ENCODE measurements around the gene CCR4. TPM values are rescaled to one million over a fixed set of nuclear protein-coding genes. Genes with fewer than 3 reads are reported as not detected.

The CCR4 gene
- total RNA-seq, 1 experiment from 2014 or later: 0.22 TPM

DNA sequence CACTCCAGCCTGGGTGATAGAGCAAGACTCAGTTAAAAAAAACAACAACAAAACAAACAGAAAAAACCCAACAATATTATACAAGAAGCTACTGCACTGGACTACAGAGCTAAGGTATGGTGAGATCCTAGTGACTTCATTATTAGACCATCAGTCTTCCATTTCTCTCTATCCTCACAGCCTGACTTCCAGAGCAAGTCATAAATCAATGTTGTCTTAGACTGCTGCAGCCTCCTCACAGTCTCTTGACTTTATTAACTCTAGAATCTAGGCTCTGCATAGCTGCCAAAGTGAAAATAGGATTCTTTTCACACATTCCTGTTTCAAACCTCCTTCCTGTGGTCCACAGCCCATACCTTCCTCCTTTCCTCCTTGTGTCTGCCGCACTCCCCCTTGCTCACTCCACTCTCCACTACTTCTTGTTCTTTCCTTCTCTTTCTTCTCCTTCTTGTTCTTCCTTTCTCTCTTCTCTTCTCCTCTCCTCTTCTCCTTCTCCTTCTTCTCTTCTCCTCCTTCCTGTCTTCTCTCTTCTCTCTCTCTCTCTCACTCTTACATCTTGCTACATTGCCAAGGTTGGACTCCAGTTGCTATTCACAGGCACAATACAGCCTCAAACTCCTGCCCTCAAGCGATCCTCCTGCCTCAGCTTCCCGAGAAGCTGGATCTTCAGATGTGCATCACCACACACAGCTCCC, 49.4 kb downstream of the CCR4 start:
- H3K9me3 Mint-ChIP-seq: peaks cover 5% of the 10 kb centered on the region; the same call in 1 of the 2 replicates
- H3K4me3 Mint-ChIP-seq: no peak overlapping the region
- peaks cover 19% of the 10 kb centered on the region for H3K4me1 Mint-ChIP-seq
- ATAC-seq: no peak
- no peak for DNase-seq (ENCODE audit: low spot score)
- ChIA-PET CTCF (no interaction called here), POLR2A (no interaction called here)
- TF ChIP-seq ZNF396 (CRISPR knock-in tag; IDR thresholded peaks at IDR 0.05; ENCODE audit: borderline replicate concordance) (no peak), ZNF671 (CRISPR knock-in tag; IDR thresholded peaks at IDR 0.05) (no peak), JUN (CRISPR knock-in tag; IDR thresholded peaks at IDR 0.05) (no peak), ELF4 (CRISPR knock-in tag; IDR thresholded peaks at IDR 0.05; ENCODE audit: low read depth) (no peak), FOXP1 (CRISPR knock-in tag; IDR thresholded peaks at IDR 0.05; ENCODE audit: borderline replicate concordance) (no peak), ESRRA (CRISPR knock-in tag; IDR thresholded peaks at IDR 0.05; ENCODE audit: borderline replicate concordance) (no peak), ZNF219 (CRISPR knock-in tag; IDR thresholded peaks at IDR 0.05; ENCODE audit: borderline replicate concordance) (no peak), PRRX2 (CRISPR knock-in tag; IDR thresholded peaks at IDR 0.05) (no peak), EMX1 (CRISPR knock-in tag; IDR thresholded peaks at IDR 0.05) (no peak), FOXJ3 (CRISPR knock-in tag; IDR thresholded peaks at IDR 0.05; ENCODE audit: borderline replicate concordance) (no peak), TEAD1 (CRISPR knock-in tag; IDR thresholded peaks at IDR 0.05) (no peak), ZBTB21 (CRISPR knock-in tag; IDR thresholded peaks at IDR 0.05; ENCODE audit: borderline replicate concordance) (no peak)
- TF ChIP-seq, protein P1, sequence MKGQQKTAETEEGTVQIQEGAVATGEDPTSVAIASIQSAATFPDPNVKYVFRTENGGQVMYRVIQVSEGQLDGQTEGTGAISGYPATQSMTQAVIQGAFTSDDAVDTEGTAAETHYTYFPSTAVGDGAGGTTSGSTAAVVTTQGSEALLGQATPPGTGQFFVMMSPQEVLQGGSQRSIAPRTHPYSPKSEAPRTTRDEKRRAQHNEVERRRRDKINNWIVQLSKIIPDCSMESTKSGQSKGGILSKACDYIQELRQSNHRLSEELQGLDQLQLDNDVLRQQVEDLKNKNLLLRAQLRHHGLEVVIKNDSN (CRISPR knock-in tag; IDR thresholded peaks at IDR 0.05): no peak
- TF ChIP-seq, protein P2, sequence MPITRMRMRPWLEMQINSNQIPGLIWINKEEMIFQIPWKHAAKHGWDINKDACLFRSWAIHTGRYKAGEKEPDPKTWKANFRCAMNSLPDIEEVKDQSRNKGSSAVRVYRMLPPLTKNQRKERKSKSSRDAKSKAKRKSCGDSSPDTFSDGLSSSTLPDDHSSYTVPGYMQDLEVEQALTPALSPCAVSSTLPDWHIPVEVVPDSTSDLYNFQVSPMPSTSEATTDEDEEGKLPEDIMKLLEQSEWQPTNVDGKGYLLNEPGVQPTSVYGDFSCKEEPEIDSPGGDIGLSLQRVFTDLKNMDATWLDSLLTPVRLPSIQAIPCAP (CRISPR knock-in tag; IDR thresholded peaks at IDR 0.05): no peak
- TF ChIP-seq, protein P3, sequence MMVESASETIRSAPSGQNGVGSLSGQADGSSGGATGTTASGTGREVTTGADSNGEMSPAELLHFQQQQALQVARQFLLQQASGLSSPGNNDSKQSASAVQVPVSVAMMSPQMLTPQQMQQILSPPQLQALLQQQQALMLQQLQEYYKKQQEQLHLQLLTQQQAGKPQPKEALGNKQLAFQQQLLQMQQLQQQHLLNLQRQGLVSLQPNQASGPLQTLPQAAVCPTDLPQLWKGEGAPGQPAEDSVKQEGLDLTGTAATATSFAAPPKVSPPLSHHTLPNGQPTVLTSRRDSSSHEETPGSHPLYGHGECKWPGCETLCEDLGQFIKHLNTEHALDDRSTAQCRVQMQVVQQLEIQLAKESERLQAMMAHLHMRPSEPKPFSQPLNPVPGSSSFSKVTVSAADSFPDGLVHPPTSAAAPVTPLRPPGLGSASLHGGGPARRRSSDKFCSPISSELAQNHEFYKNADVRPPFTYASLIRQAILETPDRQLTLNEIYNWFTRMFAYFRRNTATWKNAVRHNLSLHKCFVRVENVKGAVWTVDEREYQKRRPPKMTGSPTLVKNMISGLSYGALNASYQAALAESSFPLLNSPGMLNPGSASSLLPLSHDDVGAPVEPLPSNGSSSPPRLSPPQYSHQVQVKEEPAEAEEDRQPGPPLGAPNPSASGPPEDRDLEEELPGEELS (CRISPR knock-in tag; IDR thresholded peaks at IDR 0.05): no peak
- TF ChIP-seq, protein P4, sequence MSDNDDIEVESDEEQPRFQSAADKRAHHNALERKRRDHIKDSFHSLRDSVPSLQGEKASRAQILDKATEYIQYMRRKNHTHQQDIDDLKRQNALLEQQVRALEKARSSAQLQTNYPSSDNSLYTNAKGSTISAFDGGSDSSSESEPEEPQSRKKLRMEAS (CRISPR knock-in tag; IDR thresholded peaks at IDR 0.05): no peak
- peak overlapping the region; percentile 3 for H3K27ac Mint-ChIP-seq
- H3K36me3 Mint-ChIP-seq: peaks cover 10% of the 10 kb centered on the region
- H3K27me3 Mint-ChIP-seq (ENCODE audit: low read depth): no peaks in the 10 kb centered on the region

DNA sequence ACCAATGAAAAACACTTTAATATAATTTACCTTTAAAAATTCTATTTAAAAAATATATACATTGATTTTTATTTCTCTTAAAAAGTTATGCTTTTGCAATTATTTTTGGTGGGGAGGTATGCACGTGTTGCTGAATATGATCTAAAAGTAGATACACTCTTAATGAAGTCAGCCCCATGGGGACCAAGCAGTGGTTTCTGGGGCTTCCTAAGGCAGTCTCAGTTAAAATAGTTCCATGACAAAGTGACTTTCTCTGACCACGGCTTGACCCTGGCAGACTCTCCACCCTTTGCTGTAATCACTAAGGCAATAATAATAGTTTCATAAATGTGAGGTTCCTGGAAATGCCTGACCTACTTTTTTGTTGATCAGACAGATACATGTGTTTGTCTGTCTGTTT, 50.4 kb downstream of the CCR4 start:
- ChIA-PET CTCF (no interaction called here), POLR2A (no interaction called here)
- Mint-ChIP-seq H3K4me1 (peaks cover 18% of the 10 kb centered on the region), H3K9me3 (peaks cover 5% of the 10 kb centered on the region; the same call in 1 of the 2 replicates), H3K27me3 (ENCODE audit: low read depth) (no peaks in the 10 kb centered on the region), H3K27ac (no peak overlapping the region), H3K4me3 (no peak overlapping the region), H3K36me3 (peaks cover 10% of the 10 kb centered on the region)
- TF ChIP-seq, protein P5, sequence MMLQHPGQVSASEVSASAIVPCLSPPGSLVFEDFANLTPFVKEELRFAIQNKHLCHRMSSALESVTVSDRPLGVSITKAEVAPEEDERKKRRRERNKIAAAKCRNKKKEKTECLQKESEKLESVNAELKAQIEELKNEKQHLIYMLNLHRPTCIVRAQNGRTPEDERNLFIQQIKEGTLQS (CRISPR knock-in tag; conservative IDR thresholded peaks at IDR 0.05): no peak
- TF ChIP-seq, protein P6, sequence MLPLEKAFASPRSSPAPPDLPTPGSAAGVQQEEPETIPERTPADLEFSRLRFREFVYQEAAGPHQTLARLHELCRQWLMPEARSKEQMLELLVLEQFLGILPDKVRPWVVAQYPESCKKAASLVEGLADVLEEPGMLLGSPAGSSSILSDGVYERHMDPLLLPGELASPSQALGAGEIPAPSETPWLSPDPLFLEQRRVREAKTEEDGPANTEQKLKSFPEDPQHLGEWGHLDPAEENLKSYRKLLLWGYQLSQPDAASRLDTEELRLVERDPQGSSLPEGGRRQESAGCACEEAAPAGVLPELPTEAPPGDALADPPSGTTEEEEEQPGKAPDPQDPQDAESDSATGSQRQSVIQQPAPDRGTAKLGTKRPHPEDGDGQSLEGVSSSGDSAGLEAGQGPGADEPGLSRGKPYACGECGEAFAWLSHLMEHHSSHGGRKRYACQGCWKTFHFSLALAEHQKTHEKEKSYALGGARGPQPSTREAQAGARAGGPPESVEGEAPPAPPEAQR (CRISPR knock-in tag; IDR thresholded peaks at IDR 0.05): no peak
- TF ChIP-seq, protein P7, sequence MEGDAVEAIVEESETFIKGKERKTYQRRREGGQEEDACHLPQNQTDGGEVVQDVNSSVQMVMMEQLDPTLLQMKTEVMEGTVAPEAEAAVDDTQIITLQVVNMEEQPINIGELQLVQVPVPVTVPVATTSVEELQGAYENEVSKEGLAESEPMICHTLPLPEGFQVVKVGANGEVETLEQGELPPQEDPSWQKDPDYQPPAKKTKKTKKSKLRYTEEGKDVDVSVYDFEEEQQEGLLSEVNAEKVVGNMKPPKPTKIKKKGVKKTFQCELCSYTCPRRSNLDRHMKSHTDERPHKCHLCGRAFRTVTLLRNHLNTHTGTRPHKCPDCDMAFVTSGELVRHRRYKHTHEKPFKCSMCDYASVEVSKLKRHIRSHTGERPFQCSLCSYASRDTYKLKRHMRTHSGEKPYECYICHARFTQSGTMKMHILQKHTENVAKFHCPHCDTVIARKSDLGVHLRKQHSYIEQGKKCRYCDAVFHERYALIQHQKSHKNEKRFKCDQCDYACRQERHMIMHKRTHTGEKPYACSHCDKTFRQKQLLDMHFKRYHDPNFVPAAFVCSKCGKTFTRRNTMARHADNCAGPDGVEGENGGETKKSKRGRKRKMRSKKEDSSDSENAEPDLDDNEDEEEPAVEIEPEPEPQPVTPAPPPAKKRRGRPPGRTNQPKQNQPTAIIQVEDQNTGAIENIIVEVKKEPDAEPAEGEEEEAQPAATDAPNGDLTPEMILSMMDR (IDR thresholded peaks at IDR 0.05): no peak
- TF ChIP-seq FOXP1 (CRISPR knock-in tag; IDR thresholded peaks at IDR 0.05; ENCODE audit: borderline replicate concordance): no peak
- TF ChIP-seq, protein P8, sequence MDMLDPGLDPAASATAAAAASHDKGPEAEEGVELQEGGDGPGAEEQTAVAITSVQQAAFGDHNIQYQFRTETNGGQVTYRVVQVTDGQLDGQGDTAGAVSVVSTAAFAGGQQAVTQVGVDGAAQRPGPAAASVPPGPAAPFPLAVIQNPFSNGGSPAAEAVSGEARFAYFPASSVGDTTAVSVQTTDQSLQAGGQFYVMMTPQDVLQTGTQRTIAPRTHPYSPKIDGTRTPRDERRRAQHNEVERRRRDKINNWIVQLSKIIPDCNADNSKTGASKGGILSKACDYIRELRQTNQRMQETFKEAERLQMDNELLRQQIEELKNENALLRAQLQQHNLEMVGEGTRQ (CRISPR knock-in tag; IDR thresholded peaks at IDR 0.05): no peak
- TF ChIP-seq GTF2I (CRISPR knock-in tag; conservative IDR thresholded peaks at IDR 0.05): no peak
- TF ChIP-seq, protein P9, sequence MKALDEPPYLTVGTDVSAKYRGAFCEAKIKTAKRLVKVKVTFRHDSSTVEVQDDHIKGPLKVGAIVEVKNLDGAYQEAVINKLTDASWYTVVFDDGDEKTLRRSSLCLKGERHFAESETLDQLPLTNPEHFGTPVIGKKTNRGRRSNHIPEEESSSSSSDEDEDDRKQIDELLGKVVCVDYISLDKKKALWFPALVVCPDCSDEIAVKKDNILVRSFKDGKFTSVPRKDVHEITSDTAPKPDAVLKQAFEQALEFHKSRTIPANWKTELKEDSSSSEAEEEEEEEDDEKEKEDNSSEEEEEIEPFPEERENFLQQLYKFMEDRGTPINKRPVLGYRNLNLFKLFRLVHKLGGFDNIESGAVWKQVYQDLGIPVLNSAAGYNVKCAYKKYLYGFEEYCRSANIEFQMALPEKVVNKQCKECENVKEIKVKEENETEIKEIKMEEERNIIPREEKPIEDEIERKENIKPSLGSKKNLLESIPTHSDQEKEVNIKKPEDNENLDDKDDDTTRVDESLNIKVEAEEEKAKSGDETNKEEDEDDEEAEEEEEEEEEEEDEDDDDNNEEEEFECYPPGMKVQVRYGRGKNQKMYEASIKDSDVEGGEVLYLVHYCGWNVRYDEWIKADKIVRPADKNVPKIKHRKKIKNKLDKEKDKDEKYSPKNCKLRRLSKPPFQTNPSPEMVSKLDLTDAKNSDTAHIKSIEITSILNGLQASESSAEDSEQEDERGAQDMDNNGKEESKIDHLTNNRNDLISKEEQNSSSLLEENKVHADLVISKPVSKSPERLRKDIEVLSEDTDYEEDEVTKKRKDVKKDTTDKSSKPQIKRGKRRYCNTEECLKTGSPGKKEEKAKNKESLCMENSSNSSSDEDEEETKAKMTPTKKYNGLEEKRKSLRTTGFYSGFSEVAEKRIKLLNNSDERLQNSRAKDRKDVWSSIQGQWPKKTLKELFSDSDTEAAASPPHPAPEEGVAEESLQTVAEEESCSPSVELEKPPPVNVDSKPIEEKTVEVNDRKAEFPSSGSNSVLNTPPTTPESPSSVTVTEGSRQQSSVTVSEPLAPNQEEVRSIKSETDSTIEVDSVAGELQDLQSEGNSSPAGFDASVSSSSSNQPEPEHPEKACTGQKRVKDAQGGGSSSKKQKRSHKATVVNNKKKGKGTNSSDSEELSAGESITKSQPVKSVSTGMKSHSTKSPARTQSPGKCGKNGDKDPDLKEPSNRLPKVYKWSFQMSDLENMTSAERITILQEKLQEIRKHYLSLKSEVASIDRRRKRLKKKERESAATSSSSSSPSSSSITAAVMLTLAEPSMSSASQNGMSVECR (CRISPR knock-in tag; IDR thresholded peaks at IDR 0.05; ENCODE audit: borderline replicate concordance): no peak
- no peak for ATAC-seq
- no peak for DNase-seq (ENCODE audit: low spot score)
